ENCODE data around the gene SOX18.

The SOX18 gene

DNA sequence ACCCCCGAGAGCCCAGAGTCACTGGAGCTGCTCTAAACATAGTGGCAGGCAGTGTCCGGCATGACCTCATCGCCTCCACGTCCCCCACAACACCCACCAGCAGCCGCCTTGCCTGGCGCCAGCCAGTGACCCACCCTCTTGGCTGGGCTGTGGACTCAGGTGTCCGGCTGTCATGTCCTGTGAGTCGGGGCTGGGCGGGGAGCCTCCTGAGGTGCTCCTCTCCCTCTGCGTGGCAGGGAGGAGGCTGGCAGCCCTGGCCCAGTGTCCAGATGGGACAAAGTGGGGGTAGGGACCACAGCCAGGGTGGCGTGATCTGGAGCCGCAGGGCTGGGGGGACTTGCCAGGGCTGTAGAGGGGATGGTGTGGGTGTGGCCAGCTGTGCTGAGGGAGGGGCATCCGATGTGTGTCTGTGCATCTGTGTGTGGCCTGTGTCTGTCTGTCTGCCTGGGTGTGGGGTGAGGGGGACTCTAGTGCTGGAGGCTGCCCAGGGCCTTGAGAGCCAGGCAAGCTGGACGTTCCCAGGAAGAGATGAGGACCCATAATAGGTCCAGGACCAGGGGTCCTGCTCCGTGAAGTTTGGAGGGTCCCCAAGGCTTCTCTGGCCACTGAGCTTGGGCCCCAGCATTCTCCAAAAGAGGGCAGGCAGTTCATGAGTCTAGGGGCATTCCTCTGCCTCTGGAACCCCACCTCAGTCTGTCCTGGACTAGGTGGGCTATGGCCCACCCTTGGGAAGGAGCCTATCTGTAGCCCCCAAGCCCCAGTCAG lies 2.3 kb upstream of the SOX18 start:
- DNase-seq, result no peak

DNA sequence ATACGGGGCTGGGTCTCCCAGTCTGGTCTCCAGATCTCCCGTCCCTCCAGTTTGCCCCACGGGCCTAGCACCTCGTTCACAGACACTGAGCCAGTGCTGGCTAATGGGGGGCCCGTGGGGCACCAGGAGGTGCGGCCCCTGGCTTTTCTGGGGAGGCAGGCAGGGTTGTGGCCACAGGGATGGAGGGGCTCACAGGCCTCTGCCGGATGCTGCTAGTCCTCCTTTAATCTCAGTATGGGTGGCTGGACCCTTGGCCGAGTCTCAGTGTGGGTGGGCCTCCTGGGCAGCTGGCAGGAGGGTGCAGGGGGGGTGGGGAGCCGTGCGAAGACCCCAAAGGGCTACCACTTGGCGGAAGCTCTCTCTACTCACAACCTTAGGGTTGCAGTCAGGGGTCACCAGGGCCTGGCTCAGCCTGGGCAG lies 1.6 kb upstream of the SOX18 start:
- DNase-seq, result no peak

DNA sequence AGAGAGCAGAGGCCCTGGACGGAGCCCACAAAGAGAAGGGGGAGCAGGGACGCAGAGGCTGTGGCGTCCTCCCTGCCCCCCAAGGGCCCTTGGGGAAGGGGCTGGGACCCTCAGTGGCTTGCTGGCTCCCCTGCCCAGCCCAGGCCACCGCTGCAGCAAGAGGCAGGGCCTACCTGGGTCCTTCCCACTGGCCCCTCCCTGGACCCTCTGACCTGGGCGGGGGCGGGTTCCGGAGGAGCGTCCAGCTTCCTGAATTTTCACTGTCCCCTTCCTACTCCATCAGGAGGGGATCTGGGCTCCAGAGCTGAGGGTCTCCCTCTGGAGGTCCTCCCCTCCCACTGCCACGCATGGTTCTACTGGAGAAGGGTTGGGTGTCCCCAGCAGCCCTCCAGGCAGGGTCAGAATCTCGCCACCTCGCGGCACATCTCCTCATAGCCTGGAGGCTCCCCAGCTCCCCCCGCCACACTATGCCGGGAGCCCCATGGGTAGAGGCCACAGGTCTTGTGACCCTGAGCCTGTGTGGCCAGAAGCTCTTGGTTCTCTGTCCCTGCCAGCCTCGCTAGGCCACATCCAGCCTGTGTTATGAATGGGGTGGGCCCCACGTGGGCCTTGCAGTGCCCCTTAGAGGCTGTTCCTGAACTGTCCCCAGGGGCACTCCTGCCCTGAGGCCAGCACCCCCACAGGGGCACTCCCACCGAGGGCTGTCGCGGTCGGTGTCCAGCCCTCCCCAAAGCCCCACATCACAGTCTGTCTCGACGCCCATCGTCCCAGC lies 1.0 kb upstream of the SOX18 start:
- no peak for DNase-seq

DNA sequence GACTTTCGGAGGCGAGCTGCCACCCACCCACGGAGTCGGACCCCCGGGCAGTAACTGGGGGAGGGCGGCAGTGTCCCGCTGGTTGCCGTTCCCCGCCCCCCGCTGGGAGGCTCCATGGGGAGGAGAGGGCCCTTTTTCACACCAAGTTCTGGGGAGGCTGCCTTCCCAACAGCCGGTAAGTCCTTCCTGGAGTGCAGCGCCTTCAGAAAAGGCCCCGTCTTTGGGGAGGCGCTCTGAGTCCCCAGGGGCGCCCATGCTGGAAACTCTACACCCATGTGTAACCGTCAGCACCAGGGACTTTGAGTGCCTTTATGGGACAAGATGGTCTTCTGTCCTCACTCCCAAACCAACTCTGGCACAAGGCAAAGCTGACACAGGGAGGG lies 430 bp upstream of the SOX18 start:
- no peak for DNase-seq

DNA sequence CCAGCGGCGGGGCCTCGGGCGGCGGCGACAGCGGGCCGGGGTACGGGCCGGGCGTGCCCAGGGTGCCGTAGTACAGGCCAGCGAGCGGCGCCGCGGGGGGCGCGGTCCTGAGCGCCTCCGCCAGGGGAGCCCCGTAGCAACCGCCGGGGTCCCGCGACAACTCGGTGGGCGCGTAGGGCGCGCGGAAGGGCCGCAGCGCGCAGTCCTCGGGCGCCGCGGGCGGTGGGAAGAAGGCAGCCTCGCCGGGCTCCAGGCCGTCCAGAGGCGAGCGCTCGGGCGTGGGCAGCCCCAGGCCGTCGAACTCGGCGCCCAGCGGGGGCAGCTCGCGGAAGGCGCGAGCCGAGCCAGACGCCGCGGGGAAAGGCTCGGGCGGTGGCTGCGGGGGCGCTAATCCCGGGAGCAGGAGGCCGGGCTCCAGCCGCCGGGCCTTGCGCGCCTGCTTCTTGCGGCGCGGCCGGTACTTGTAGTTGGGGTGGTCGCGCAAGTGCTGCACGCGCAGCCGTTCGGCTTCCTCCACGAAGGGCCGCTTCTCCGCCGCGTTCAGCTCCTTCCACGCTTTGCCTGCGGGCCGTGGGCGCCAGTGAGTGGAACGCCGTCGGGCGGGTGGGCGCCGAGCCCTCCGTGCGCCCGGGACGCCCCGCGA lies 916 bp downstream of the SOX18 start:
- DNase-seq, result no peak

DNA sequence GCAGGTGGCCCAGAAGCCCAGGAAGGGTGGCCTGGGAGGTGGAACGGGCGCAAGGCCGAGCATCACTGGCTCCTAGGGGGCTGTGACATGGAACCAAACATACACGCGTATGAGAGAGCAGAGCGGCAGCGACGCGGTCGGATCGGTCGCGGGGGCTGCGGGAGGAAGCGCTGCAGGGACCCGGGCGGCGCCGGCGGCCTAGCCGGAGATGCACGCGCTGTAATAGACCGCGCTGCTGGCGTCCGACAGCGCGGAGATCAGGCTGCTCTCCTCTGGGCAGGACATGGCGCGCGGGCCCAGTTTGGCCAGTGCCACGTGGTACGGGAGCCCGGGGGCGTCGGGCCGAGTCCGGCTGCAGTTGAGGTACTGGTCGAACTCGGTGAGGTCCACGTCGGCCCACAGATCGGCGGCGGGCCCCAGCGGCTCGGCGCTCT lies 1.5 kb downstream of the SOX18 start:
- DNase-seq, result no peak

DNA sequence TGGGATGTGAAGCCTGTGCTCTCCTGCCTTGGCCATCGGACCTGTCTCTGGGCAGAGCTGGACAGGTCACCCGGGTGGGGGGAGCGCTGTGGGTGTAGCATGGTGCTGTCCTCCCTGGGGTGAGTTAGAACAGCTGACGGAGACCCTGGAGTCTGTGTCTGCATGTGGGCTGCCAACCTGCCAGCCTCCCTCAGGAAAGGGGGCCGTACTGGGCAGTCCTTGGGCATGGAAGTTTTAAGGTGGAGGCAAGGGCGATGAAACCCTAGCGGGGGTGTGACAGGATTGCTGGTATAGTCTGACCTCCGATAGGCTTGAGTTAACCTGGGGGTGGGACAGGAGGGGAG lies 2.4 kb downstream of the SOX18 start:
- no peak for DNase-seq

DNA sequence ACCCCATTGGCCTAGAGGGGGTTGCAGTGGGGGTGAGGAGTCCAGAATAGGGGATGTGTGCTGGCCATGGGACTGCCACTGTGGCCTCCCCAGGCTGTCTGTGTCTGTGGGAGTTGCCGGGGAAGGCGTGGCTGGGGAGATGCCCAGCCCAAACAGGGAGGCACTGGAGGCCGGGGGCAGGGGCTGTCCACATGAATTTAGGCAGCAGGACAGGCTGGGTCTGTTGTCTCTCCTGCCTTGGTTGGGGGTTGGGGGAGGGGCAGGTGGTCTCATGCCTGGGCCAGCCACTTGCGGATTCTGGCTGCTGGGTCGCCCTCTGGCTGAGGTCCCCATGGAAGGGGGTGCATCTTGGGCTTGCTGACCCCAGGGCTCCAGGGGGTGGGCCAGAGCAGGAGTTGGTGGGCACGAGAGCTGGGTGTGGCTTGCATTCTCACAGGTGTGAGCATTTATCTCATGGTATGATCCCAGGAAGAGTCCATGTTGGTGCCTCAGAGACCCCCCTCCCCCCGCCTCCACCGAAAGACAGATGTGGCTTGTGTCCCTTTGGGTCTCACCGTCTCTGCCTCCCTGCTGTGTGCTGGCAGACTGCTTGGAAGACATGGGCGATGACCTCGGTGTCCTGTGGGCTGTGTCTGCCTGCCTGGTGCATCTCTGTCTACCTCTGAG lies 4.0 kb downstream of the SOX18 start:
- DNase-seq, result no peak

DNA sequence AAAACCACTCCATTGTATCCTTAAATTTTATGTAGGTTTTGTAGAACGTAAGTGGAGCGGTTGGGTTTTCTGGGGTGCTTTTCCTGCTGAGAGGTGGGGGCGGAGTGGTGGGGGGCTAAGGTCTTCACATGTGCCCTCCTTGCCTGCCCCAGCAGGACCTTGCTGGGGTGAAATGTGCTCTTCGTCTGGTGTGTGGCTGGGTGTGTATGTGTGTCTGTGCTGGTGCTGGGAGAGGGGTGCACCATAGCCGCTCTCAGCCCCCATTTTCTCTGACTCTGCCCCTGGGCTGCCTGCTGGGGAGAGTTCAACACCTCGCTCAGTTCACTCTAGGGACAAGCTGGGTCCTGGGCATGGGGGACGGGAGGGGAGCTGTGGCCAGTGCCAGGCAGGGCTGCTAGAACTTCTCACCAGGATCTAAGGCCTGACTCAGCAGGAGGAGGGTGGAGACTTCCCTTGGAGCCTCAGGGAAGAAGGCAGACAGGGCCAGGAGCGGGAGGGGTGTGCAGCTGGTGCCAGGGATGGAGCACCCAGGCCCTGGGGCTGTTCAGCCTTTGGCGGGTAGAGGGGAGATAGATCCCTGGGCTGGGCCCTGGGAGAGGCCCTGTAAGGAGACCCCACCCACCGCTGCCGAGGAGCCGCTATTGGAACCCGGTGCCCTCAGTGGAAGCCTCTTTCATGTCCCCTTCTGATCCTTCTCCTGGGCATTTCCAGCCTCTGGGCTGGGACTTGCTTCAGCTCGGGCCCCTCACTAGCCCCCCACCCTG lies 4.8 kb downstream of the SOX18 start:
- DNase-seq, result no peak

DNA sequence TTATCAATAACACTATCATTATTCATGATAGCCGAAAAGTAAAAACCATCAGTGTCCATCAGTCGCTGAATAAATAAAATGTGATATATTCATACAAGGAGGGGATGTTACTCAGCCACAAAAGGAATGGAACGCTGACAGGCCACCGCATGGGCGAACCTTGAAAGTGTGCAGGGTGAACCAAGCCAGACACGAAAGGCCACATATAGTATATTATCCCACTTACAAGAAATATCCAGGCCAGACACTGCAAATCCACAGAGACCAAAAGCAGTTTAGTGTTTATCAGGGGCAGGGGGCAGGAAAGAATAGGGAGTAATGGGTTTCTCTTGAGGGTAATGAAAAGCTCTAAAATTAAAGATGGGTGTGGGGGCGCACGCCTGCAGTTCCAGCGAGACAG lies 5.7 kb downstream of the SOX18 start:
- no peak for DNase-seq

DNA sequence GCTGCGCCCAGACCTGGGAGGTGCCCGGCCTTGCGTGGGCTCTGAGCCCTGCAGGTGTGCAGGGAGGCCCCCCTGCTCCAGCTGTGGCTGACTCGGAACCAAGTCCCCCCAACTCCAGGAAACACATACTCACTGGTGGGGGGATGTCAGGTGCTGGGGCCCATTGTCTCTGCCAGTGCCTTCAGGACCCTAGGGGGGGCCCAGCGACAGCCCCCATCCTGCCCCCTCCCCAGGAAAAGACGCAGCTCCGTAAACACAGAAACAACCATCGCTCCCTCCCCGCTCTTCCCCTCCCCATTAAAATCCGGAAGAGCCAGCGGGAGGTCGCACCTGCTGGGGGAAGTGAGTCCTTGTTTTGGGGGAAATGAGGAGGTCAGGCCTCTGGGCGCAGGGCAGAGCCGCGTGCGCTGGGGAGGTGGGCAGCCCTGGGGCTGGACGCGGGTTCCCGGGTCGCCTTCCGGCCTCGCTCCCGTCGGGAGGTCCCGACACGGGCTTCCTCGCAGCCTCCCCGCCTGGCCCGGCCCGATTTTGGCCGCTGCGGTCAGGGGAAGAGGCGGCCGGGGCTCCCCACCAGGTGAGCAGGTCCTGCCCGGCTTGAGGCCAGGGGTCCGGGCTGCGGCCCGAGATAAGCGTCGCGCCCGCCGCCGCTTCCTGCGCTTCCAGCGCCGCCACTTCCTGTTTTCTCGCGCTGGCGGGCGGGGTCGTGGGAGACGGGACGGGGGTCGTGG lies 7.2 kb downstream of the SOX18 start:
- DNase-seq, result no peak

DNA sequence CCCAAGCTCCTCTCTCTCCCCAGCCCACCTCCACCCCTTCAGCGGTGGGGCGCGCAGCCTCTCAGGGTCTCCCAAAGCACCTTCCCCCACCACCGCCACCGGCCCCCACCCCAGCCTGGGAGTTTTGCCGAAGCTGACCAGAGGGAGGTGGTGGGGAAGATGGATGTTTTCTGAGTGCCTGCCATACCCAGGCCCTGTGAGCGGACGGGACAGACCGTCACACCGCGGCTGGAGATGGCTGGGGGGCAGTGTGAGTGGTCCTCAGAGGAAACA lies 7.7 kb downstream of the SOX18 start:
- no peak for DNase-seq

DNA sequence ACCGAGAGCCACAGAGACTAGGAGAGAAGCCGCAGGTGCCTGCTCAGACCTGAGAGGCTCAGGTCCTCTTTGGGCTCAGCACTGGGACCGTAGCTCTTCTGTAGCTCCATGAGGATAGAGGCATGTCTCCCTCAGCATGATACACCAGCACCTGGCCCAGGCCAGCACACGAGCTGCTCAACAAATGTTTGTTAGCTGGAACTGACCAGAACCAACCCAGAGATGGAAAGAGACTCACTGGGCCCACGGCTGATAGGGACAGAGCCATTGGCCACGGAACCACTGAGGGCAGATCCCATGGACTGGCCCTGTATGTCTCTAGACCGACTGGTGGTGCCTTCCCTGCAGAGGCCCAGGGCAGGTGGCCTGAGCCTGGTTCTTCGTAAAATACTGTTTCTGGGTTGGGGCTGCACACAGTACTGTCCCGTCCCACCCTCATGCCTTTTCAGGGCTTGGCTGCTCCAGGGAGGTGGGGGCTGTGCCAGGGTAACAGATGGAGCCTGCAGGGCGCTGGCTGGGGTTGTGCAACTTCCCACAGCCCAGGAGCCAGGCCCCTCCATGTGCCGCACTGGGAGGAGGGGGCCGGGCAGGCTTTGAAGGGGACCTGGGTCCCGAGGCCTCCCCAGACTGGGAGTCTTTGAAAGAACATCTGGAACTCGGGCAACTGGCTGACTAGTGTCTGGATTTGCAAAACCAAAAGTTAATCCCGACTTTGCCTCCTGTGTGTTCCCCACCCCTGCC lies 8.2 kb downstream of the SOX18 start:
- no peak for DNase-seq

DNA sequence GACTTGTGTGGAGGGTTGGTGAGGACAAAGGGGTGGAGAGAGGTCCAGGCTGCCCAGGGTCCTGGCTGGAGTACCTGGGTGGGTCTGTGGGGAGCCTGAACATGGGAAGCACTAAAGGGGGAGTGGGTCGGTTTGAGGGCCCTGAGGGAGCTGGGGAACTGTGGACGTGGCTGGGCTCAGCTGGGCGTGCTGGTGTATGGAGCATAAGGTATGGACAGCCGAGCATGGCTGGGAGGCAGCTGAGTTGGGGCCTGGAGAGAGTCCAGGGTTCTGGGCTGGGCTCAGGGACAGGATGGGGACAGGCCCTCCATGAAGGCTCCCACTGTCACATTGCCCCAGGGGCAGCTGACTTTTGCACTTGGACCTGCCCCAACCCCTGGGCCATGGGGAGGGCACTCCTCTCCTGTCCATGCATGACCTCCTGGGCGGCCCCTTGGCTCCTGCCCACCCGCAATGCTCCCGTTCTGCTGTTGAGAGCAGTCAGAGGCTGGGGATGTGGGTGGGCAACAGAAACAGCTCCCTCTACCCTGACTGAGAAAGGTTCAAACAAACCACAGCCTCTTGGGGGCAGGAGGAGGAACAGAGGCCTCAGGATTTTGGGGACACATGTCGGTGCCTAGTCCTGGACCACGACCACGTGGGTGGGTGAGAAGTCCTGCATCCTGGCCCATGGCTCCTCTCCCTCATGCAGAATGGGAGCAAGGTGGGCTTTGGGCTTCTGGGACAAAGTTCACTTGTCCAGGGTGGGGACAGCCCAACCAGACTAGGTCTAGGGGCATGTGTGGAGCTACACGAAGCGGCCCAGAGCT lies 9.0 kb downstream of the SOX18 start:
- DNase-seq, result no peak

DNA sequence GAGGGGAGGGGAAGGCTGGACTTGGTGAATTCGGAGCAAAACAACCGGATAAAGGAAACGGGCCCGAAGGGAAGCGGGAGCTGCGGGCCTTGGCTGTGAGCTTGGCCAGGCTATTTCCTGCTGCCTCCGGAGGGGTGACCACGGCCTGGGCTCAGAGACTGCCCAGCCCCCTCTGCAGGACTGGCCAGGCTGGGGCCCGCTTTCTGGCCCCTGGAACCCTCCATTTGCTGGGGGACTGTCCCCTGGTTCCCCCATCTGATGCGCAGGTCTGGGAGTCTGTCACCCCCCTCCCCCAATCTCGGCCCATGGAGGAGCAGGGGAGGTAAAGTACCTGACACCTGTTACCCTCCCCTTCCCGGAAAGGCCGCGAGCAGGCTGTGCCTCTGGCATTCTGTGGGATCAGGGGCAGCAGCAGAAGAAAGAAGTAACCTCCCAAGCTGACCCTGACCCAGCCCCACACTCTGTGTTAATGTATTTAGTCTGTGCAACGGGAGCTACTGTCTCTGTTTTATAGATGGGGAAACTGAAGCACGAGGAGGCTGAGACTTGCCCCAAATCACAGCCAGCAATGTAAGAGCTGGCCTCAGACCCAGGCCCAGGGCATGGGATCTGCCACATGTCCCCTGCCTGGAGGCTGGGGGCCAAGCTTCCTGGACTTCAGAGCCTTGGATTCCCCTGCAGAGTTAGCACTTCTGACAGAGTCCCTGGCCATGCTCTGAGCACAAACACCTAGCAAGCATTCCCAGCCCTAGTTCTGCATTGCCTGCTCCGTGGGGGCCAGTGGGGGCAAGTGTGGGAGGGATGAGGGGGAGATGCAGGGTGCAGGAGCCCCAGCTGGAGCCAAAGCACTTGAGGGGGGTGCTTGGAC lies 9.9 kb downstream of the SOX18 start:
- no peak for DNase-seq

DNA sequence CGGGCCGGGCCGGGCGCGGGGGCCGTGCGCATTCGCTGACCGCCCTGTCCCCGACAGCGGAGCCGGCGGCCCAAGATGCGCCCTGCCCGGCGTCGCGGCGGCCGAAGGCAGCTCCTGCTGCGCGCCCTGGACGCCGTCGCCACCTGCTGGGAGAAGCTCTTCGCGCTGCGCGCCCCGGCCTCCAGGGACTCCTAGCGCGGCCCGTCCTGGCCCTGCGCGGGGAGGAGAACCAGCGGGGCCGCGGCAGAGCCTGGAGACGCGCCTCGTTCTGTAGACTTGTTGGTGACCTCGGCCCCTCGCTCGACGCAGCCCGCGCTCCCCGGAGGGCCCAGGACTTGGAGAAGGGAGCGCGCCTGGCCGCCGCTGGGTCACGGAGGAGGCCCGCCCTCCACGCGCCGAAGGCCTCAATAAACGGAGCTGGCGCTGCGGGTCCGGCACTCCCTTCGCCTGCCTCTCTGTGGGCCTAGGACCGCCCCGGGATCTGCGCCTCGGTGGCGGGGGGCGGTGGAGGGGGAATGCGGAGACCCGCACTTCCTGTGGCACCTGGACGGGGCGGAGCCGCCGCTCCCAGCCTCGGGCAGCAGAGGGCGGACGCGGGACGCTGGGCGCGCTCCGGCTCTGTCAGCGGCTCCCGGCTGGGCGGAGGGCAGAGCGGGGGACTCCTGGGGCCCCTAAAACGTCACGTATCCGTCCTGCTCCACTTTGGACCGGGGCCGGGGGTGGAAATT lies 10.7 kb downstream of the SOX18 start:
- peak; percentile 92 for DNase-seq

DNA sequence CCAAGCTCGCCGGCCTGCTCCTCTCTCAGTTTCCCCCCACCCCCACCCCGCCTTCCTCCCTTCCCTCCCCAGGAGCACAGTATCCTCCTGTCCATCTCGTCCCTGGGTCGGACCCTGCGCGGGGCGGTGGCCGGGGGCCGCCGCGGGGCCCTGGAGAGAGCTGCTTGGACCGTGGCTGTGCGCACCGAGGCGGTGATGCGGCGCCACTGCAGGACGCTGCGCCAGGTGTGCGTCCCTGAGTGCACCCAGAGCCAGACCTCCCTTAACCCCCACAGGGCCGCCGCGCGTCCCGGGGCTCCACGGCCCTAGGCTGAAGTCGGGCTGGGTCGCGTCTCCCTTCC lies 11.2 kb downstream of the SOX18 start:
- no peak for DNase-seq

DNA sequence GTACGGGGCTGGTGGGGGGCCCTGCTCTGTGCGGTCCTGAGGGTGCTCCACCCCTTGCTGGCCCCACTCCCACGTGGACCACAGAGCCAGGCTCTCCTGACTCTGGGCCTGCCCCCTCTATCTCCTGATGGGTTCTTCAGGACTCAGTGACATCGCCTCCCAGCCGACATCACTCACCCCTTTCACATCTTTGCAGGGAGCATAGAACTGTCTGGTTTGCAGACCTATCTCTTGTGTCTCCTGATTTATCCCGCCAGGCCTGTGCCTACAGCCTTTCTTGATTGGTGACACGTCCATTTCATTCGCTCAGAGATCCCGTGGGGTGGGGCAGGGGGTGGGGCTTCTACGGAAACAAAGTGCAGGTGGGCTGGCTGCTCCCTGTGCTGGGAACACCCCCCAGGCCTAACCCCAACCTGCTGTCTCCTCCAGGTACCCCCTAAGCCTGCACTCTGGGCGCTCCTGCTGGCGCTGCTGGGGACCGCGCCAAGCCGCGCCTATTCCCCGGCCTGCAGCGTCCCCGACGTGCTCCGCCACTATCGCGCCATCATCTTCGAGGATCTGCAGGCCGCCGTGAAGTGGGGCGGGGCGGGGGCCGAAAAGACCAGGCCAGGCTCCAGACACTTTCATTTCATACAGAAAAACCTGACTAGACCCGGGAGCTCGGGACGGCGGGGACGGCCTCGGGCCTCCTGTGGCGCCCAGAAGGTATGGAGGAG lies 11.8 kb downstream of the SOX18 start:
- no peak for DNase-seq

DNA sequence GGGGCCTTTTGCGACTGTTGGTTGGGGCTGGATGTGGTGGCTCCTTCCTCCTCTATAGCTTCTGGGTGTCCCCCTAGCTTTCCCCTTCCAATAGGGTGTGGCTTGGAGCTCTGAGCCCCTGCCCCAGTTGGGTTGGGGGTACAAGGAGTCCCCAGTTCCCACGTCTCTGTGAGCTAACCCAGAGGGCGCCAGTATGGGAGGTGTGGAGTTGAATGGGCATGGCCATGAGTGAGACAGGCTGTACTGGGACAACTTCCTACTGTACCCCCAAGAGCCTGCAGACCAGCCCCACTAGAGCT lies 12.3 kb downstream of the SOX18 start:
- no peak for DNase-seq

All from activated CD8-positive, alpha-beta memory T cell treated with anti-CD3 and anti-CD28 coated beads for 24 hours (primary cell).